DND-41 (cell line): ENCODE results near the gene ASPA.
"Not testable (repeated sequence)": the region's sequence is repeated elsewhere in the genome, so short reads cannot be mapped to it uniquely, and the experiment has no call there.

Experiments used
- ATAC-seq: fragments of 200-7000 bp; cut with Tn5 transposase; 3 replicates; pipeline ENCODE4 v1.9.1; 2021; ENCODE audit warnings: low read depth; ENCODE audit not compliant: insufficient read depth
- DNase-seq: peaks from one replicate; pipeline ENCODE4 v3.0.0-alpha.2; 2020
- H2AFZ ChIP-seq: 2 replicates; pipeline ENCODE4 v1.6.0; 2012; ENCODE audit warnings: low read depth, low read length
- H3K27ac ChIP-seq: 2 replicates; pipeline ENCODE4 v1.5.1; 2012; ENCODE audit warnings: low read length, inconsistent platforms
- H3K27me3 ChIP-seq: fragments of 200-600 bp; sonication (generic); 2 replicates; pipeline ENCODE4 v1.6.0; 2012; ENCODE audit warnings: low read length, mild to moderate bottlenecking, inconsistent platforms; ENCODE audit not compliant: insufficient read depth, poor library complexity
- H3K36me3 ChIP-seq: 2 replicates; pipeline ENCODE4 v1.5.1; 2012; ENCODE audit warnings: low read length, inconsistent platforms; ENCODE audit not compliant: insufficient read depth
- H3K4me1 ChIP-seq: 2 replicates; pipeline ENCODE4 v1.5.1; 2012; ENCODE audit warnings: mild to moderate bottlenecking, low read length; ENCODE audit not compliant: insufficient read depth
- H3K4me2 ChIP-seq: 2 replicates; pipeline ENCODE4 v1.6.0; 2012; ENCODE audit warnings: mild to moderate bottlenecking, moderate library complexity, low read length, inconsistent platforms; ENCODE audit not compliant: insufficient read depth
- H3K4me3 ChIP-seq, 2 experiments: fragments of 200-600 bp in 1 of 2; shearing (Covaris generic) in 1 of 2; 2 replicates each; pipeline ENCODE4 v1.5.1; 2012 to 2016; ENCODE audit warnings: inconsistent platforms in 2 of 2, low read length in 2 of 2, mild to moderate bottlenecking in 2 of 2, low read depth in 1 of 2, moderate library complexity in 1 of 2
- H3K79me2 ChIP-seq: 2 replicates; pipeline ENCODE4 v1.6.0; 2012; ENCODE audit warnings: low read length, inconsistent platforms; ENCODE audit not compliant: insufficient read depth
- H3K9ac ChIP-seq: 2 replicates; pipeline ENCODE4 v1.6.0; 2012; ENCODE audit warnings: low read depth, mild to moderate bottlenecking, inconsistent platforms, low read length, moderate library complexity
- H3K9me3 ChIP-seq: 2 replicates; pipeline ENCODE4 v1.5.1; 2012; ENCODE audit warnings: low read length, moderate library complexity, mild to moderate bottlenecking, inconsistent platforms; ENCODE audit not compliant: insufficient read depth, severe bottlenecking
- H4K20me1 ChIP-seq: 2 replicates; pipeline ENCODE4 v1.6.0; 2012; ENCODE audit warnings: low read length; ENCODE audit not compliant: insufficient read depth
- CTCF ChIP-seq: IDR thresholded peaks from 2 replicates; pipeline ENCODE4 v1.5.1; 2012; ENCODE audit warnings: borderline replicate concordance, low read length, moderate library complexity, mild to moderate bottlenecking; ENCODE audit not compliant: poor library complexity, severe bottlenecking; ENCODE audit errors: extremely low read depth
- EZH2 ChIP-seq: IDR thresholded peaks from 3 replicates; pipeline ENCODE4 v1.6.1; 2012; ENCODE audit warnings: borderline replicate concordance, low read depth, mild to moderate bottlenecking, moderate library complexity, low read length, inconsistent platforms; ENCODE audit not compliant: severe bottlenecking

Gene ASPA

GRCh38 chr17:3512505-3513171 lies 36.8 kb downstream of the ASPA start:
- H3K27ac ChIP-seq, result no peak overlapping the region
- no peaks in the 10 kb centered on the region for H3K36me3 ChIP-seq
- H3K9ac ChIP-seq, result no peak overlapping the region
- no peaks in the 10 kb centered on the region for H3K9me3 ChIP-seq
- H3K4me1 ChIP-seq, result no peaks in the 10 kb centered on the region
- H3K27me3 ChIP-seq, result peaks cover 3% of the 10 kb centered on the region
- no peak for TF ChIP-seq CTCF
- no peak for TF ChIP-seq EZH2
- H4K20me1 ChIP-seq, result no peaks in the 10 kb centered on the region
- no peak overlapping the region for H3K4me3 ChIP-seq
- ATAC-seq (no peak), DNase-seq (no peak)
- H3K79me2 ChIP-seq, result no peaks in the 10 kb centered on the region
- H3K4me2 ChIP-seq, result no peak overlapping the region
- H2AFZ ChIP-seq, result no peak overlapping the region

DNA sequence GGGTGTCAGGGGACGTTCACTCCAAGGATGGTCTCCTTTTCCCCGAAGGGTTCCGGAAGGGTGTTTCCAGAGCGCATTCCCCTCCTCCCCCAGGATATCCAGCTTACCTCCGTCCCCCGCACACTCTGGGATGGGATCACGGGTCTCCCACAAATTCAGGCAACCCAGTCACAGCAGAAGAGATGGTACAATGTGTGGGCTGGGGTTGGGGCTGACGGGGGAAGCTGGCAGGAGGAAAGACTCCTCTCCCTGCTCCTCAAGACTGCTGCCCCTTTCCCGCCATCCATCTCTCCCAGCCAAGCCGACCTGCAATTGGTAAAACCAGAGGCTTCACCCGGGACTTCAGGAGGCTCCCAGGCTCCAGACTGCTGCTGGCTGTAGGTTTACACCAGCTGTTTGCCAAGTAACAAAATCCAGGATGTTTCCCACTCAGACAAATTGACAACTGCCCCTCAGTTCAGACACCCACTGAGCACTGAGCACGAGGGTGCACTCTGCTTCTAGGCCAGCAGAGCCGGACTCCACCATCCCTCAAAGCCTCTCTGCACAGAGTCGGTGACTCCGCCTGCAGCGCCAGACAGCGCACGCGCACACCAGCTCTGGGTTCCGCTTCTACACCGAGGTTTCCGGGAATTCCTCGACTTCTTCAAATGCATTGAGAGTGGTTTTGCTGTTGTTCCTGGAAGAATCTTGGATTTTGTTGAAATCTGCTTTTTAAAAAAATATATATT lies 37.7 kb downstream of the ASPA start:
- H3K27ac ChIP-seq, result no peak overlapping the region
- no peak for ATAC-seq
- H3K4me3 ChIP-seq, result no peak overlapping the region
- H2AFZ ChIP-seq, result no peak overlapping the region
- DNase-seq, result no peak
- no peak for TF ChIP-seq EZH2
- TF ChIP-seq CTCF, result no peak
- no peaks in the 10 kb centered on the region for H3K79me2 ChIP-seq
- no peak overlapping the region for H3K9ac ChIP-seq
- no peaks in the 10 kb centered on the region for H3K9me3 ChIP-seq
- H3K4me1 ChIP-seq, result no peaks in the 10 kb centered on the region
- H3K36me3 ChIP-seq, result no peaks in the 10 kb centered on the region
- H3K4me2 ChIP-seq, result no peak overlapping the region
- H3K27me3 ChIP-seq, result peaks cover 3% of the 10 kb centered on the region
- no peaks in the 10 kb centered on the region for H4K20me1 ChIP-seq

- H3K36me3 ChIP-seq, H3K27me3 ChIP-seq, H2AFZ ChIP-seq, H3K9me3 ChIP-seq, H3K4me1 ChIP-seq, H3K9ac ChIP-seq, H3K4me3 ChIP-seq, H3K27ac ChIP-seq, H3K79me2 ChIP-seq, DNase-seq, ATAC-seq, H4K20me1 ChIP-seq, H3K4me2 ChIP-seq: not testable (repeated sequence)
Measured at GRCh38 chr17:3514167-3514566, 38.4 kb downstream of the ASPA start.

DNA sequence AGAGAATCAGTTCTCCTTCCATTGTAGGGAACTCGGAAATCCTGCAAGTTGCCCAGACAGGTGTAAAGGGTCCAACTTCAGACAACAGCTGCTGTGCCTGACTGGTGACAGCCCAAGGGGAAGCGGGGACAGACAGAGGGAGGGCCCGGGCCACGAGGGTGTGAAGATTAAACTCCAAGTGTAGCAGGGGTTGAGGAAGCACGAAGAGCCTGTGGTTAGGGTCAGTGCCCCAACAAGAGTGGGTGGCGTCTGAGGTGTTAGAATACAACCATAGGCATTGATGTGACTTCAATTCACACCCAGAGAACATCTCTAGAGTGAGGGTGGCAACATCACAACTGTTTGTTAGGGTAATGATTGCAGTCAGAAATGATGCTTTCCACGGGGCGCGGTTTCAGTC lies 39.1 kb downstream of the ASPA start:
- TF ChIP-seq CTCF (no peak), EZH2 (no peak)
- H3K36me3 ChIP-seq, result no peaks in the 10 kb centered on the region
- H3K9ac ChIP-seq, result no peak overlapping the region
- H4K20me1 ChIP-seq, result no peaks in the 10 kb centered on the region
- ATAC-seq, result no peak
- no peak overlapping the region for H3K4me3 ChIP-seq
- no peak for DNase-seq
- H3K79me2 ChIP-seq, result no peaks in the 10 kb centered on the region
- no peaks in the 10 kb centered on the region for H3K4me1 ChIP-seq
- H3K4me2 ChIP-seq, result no peak overlapping the region
- H3K27ac ChIP-seq, result no peak overlapping the region
- no peaks in the 10 kb centered on the region for H3K9me3 ChIP-seq
- peaks cover 3% of the 10 kb centered on the region for H3K27me3 ChIP-seq
- no peak overlapping the region for H2AFZ ChIP-seq

GRCh38 chr17:3519472-3519871 lies 43.7 kb downstream of the ASPA start:
- H3K79me2 ChIP-seq, DNase-seq, H3K9ac ChIP-seq, H3K9me3 ChIP-seq, ATAC-seq, H4K20me1 ChIP-seq, H3K4me1 ChIP-seq, H2AFZ ChIP-seq, H3K36me3 ChIP-seq, H3K4me3 ChIP-seq, H3K4me2 ChIP-seq, H3K27me3 ChIP-seq, H3K27ac ChIP-seq: not testable (repeated sequence)
